ENCODE data around the gene EMC10.
"Not testable (repeated sequence)": the region's sequence is repeated elsewhere in the genome, so short reads cannot be mapped to it uniquely, and the experiment has no call there.

EMC10 gene

GRCh38 chr19:50476224-50476906, at the start of gene EMC10, which contains the start of gene GARIN5A:
TSS of gene EMC10 (plus strand) at chr19:50476507. CDS start at chr19:50476545, 38 bp downstream.
TSS of gene GARIN5A (minus strand) at chr19:50476848. CDS start at chr19:50476388, 460 bp downstream.
- DNase-seq (ENCODE audit: low read depth in 2 of 3, low spot score in 2 of 3): peak; percentile 82 to 93 (median 93)

- DNase-seq (ENCODE audit: low read depth in 2 of 3, low spot score in 2 of 3): no peak
These were observed 48.9 kb upstream of the EMC10 start for GRCh38 chr19:50427318-50427925.

GRCh38 chr19:50427997-50428425, 48.3 kb upstream of the EMC10 start:
- DNase-seq (ENCODE audit: low read depth in 2 of 3, low spot score in 2 of 3): no peak

- no peak for DNase-seq (ENCODE audit: low read depth in 2 of 3, low spot score in 2 of 3)
These were observed 47.4 kb upstream of the EMC10 start for GRCh38 chr19:50428772-50429463.

- no peak for DNase-seq (ENCODE audit: low read depth in 2 of 3, low spot score in 2 of 3)
These were observed 45.4 kb upstream of the EMC10 start for GRCh38 chr19:50430888-50431342.

- DNase-seq (ENCODE audit: low read depth in 2 of 3, low spot score in 2 of 3): peak; percentile 62 to 91 (median 89)
These were observed 44.7 kb upstream of the EMC10 start for GRCh38 chr19:50431343-50432220.

- no peak for DNase-seq (ENCODE audit: low read depth in 2 of 3, low spot score in 2 of 3)
These were observed 43.9 kb upstream of the EMC10 start, which contains the start of gene MYBPC2 for GRCh38 chr19:50432221-50433028. TSS of gene MYBPC2 (plus strand) at chr19:50432892. CDS start at chr19:50432954, 62 bp downstream.

- no peak for DNase-seq (ENCODE audit: low read depth in 2 of 3, low spot score in 2 of 3)
These were observed 42.8 kb upstream of the EMC10 start for GRCh38 chr19:50433201-50434180.

- no peak for DNase-seq (ENCODE audit: low read depth in 2 of 3, low spot score in 2 of 3)
These were observed 41.8 kb upstream of the EMC10 start for GRCh38 chr19:50434525-50434924.

GRCh38 chr19:50435221-50435620, 41.1 kb upstream of the EMC10 start:
- no peak for DNase-seq (ENCODE audit: low read depth in 2 of 3, low spot score in 2 of 3)

GRCh38 chr19:50435627-50436026, 40.7 kb upstream of the EMC10 start:
- DNase-seq (ENCODE audit: low read depth in 2 of 3, low spot score in 2 of 3): no peak

GRCh38 chr19:50437862-50438449, 38.4 kb upstream of the EMC10 start:
- DNase-seq (ENCODE audit: low read depth in 2 of 3, low spot score in 2 of 3): no peak

- not testable (repeated sequence) for DNase-seq (ENCODE audit: low read depth in 2 of 3, low spot score in 2 of 3)
These were observed 37.2 kb upstream of the EMC10 start for GRCh38 chr19:50439130-50439529.

GRCh38 chr19:50444059-50444458, 32.2 kb upstream of the EMC10 start:
- DNase-seq (ENCODE audit: low read depth in 2 of 3, low spot score in 2 of 3): no peak

- no peak for DNase-seq (ENCODE audit: low read depth in 2 of 3, low spot score in 2 of 3)
These were observed 29.3 kb upstream of the EMC10 start for GRCh38 chr19:50447053-50447452.

- DNase-seq (ENCODE audit: low read depth in 2 of 3, low spot score in 2 of 3): no peak
These were observed 28.6 kb upstream of the EMC10 start for GRCh38 chr19:50447750-50448149.

GRCh38 chr19:50449236-50449899, 26.9 kb upstream of the EMC10 start:
- no peak for DNase-seq (ENCODE audit: low read depth in 2 of 3, low spot score in 2 of 3)

Measured in activated CD8-positive, alpha-beta memory T cell treated with anti-CD3 and anti-CD28 coated beads for 48 hours (primary cell).